DLD1 (cell line): ENCODE results near the gene NT5C1A.

Experiments
- in situ Hi-C: cut with HindIII; loops from 2 replicates; pipeline ENCODE4 v1.10.0; 2017; ENCODE audit warnings: low sequenced_read_pairs

Gene NT5C1A

DNA sequence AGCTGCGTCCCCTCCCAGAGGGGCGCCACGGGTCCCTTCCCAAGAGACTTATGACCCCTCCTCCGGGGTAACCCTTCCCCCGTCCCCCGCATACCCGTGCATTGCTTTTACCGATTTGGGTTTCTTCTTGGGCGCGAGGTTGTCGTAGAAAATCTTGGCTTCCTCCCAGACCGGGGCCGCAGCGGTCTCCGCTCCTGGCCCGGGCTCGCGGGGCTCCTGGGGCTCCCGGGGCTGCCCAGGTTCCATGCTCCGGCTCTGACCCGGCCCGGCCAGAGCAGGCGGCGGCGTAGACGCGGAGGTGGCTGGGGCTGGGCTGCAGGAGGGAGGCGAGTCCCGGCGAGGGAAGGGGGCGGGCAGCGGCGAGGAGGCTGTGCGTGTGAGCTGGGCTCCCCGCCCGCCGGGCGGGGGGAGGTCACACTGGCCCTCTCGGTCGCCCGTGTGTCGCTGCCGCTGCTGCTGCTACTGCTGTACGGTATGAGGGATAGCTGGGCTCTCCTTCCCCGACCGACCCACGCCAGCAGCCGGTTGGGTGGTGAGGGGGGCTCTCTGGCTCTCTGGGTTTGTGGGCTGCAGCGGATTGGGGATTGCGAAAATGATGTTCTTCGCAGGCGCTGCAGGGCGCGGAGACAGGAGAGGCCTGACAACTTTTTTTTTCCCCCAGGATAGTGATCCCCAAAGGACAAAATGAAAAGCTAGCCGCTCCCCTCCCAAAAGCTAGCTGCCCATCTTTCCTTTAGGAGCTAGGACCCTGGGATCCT, at the start of gene NT5C1A:
NT5C1A (minus strand) TSS at position 315 of the 758 bp plus-strand sequence; CDS start at position 246, 69 bp downstream.
- in situ Hi-C loops = no loop called here

DNA sequence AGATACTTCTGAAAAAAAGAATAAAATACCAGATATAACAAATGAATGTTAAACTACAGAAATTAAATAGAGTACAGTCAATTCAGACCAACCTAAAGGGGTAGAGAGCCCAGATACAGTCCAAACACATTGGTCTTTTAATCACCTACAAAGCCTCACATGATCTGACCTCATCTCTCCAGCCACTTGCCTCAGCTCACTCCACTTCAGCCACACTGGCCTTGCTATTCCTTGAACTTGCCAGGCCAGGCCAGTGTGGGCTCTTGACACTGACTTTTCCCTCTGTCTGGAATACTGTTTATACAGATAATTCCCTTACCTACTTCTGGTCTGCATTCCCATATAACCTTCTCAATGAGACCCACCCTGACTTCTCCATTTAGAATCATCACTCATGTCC, 49.8 kb upstream of the NT5C1A start:
- in situ Hi-C loops = no loop called here

DNA sequence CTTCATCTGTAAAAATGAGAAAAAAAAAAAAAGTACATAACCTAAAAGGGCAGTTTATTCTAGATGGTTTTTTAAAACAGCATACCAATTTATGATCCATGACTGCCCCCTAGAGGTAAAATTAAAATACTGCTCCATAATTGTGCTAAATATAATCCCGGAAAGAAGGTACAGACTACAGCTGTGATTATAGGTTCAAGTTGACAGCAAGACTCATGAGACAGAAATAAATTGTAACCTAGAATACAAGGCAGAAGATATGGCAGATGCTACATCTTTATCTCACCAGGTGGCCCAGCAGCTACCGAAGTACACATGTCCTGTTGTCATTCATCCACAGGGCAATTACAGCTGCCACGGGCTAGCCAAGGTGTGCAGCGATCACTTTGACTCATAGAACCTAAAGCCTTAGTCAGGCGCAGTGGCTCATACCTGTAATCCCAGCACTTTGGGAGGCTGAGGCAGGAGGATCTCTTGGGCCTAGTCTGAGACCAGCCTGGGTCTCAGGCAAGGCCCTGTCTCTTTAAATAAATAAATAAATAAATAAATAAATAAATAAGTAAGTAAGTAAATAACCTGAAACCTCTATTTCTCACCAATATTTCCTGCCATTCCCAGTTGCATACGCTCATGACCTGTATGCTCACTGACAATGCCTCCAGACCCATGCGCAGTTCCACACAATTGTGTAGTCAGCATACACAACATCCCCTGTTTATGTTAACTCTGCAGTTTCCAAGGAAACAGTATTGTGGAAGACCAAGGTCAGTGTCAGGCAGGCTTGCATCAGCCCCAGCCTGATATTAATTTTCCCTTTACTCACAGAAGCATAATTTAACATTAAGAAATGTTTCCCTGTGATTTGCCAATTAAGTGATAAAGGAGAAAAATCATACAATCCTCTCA, 48.4 kb upstream of the NT5C1A start:
- in situ Hi-C loops = no loop called here

DNA sequence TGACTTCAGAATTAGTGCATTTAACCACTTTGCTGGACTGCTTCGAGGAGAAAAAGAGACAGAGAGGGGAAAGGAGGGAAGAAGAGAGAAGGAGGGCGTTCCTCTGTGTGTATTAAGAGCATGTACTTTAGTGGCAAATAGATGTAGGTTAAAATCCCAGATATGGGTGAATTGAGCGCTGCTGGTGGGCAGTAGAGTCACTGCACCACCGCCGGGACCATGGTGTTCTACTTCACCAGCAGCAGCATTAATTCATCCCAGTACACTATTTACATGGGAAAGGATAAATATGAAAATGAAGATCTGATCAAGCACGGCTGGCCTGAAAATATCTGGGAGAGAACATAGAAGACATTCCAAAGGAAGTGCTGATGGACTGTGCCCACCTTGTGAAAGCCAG, 45.9 kb upstream of the NT5C1A start:
- in situ Hi-C loops = no loop called here

DNA sequence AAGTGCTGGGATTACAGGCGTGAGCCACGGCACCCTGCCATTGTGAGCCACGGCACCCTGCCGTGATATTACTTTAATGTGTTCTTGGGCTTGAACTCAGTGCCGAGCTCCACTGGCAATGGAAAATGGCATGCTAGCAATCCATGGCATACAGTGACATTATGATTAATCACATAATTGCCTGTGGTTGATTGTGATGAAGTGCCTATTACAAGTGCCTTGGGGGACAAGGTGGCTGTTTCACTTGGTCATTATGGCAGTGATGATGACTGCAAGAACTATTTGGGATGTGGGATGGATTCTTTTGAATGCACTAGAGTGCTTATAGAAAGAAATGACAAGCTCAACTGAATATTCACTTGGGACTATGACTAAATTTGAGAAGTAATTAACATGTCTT, 41.6 kb upstream of the NT5C1A start:
- in situ Hi-C loops = no loop called here

DNA sequence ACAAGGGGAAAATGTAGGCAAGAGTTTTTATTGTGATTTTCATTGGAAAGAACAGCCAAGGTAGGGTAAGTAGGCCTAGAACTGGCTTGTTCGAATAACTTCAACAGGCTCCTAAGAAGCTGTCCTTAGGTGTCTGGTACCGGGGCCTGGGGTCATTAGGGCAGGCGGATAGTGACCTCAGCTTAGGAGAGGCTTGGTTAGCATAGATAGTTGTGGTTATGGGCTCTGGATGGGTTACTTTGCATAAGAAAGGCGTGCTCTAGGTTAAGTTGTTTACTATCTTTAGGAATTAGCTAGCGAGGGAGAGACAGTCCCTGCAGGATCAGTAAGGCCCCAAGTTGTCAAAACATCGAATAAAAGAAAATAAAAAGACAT, 40.0 kb upstream of the NT5C1A start:
- in situ Hi-C loops = no loop called here

DNA sequence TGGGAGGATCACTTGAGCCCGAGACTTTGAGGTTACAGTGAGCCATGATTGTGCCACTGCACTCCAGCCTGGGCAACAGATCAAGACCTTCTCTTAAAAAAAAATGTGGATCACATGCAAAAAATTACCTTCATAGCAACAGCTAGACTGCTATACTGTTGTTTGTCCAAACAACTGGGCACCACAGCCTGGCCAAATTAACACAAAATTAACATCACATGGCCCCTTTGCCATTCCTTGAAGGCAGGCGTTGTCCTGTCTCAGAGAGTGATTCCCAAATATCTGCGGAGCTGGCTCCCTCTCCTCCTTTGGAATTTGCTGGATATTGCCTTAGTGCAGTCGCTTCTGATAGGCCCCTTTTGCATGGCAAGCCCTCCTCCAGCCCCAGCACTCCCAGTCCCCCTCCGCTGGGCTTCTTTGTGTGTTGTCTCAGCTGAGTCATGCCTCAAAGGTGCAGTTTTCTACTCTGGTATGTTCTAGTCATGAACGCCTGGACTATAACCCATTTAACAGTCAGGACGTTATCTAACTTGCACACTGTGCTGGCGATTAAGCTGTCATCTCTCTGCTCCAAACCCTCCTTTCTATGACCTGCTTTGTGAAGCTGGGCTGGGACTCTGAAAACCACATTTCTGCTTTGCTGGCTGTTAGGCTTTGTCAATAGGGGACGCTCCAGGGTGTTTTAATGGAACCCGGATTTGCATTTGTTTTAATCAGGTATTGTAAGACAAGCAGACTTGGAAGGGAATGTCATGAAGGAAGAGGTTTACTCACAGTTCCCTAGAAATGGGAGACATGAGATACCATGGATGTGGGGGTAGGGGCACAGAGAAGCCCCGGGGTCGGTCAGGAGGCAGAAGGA, 39.4 kb upstream of the NT5C1A start:
- in situ Hi-C loops = no loop called here

DNA sequence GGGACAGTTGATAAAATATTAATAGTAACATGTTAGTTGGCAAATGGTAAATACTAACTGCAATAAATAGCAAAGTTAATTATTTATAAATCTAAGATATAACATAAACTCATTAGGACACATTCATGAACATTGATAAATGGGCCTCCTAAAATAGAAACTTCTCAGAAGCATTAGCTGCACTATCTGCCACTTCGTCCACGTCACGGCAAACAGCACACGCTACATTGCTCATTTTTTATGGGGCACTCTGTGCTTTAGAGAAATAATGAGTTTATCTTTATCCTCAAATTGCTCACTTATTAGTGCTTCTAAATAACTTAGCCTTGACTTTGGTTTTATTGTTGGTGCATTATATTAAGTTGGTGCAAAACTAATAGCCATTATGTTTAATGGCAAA, 35.6 kb upstream of the NT5C1A start:
- in situ Hi-C loops = no loop called here

DNA sequence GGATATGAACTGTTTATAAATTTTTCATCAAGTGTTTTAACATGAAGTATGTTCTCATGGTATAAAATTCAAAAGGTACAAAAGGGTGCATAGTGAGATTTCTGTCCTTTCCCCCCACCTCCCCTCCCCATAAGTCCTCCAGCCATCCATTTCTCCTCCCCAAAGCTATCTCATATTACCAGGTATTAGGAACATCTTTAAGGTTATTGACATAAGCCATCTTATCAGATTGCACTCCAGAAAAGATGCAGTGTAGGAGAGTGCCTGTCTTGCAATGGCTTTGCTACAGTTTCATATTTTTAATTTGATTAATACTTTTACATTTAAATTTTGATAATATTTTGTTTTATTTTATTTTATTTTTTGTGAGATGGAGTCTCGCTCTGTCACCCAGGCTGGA, 32.9 kb upstream of the NT5C1A start:
- in situ Hi-C loops = no loop called here

DNA sequence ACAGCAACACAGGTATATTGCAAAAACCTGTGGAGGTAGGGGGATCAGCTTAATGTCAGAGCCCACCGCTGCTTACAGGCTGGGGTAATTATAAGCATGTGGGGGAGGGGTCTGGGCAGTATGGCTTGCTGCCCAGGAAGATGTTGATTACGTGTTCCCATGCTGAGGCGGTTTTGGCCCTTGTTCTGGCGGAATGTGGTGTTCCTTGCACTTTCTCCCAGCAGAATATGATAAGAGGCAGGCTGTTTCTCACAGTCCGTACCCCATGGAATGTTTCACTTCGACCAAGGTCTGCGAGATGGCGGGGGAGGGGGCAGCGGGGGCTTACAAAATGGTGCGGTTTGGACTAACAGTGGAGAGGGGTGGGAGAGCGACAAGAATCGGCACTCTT, 29.1 kb upstream of the NT5C1A start:
- in situ Hi-C loops = no loop called here

DNA sequence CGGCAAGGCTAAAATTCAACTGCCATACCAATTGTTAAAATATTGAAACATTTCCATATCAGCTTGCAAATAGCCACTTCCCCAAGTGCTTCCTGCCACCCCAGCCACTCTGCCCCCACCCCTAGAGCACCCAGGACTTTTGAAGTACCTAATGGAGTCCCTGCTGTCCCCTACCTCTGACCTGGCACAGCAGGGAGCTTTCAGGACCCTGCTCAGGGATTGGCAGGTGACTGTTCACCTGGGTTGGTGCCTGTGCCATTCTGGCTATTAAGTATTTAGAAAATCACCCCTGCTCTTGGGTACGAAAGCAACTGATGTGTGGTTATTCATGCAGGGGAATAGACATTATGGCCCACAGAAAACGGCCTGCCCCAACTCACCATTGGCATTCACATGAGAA, 28.4 kb upstream of the NT5C1A start:
- in situ Hi-C loops = no loop called here

DNA sequence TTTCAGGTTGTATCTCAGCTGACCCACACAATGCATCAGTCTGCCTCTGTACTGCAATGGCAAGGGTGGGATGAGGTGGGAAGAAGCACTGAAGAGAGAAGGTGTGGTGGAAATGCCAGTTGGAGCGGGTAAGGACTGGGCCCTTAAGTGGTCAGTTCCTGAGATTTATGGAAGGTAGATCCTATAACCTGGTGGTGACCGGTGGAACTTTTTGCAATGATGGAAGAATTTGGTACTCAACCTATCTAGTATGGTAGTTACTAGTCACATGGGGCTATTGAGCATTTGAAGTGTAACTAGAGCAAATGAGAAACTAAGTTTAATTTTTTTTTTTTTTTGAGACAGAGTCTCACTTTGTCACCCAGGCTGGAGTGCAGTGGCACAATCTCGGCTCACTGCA, 27.5 kb upstream of the NT5C1A start:
- in situ Hi-C loops = no loop called here

DNA sequence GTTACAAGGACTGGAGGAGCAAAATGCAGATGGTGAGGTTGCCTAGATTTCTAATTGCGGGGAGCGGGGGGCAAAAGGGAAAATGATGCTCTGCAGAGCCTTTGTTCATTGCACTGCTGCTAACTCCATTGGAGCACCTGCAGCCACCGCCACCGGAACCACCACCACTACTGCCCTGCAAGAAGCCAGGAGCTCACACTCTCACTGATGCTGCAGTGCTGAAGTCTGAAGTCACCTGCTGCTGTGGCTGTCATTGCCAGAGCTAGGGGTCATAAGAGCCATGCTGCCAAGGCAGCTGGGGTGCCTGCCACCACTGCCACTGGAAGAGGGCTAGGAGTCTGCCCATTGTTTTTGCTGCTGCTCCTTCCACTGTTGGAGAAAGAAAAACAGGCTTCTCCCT, 26.7 kb upstream of the NT5C1A start:
- in situ Hi-C loops = no loop called here

DNA sequence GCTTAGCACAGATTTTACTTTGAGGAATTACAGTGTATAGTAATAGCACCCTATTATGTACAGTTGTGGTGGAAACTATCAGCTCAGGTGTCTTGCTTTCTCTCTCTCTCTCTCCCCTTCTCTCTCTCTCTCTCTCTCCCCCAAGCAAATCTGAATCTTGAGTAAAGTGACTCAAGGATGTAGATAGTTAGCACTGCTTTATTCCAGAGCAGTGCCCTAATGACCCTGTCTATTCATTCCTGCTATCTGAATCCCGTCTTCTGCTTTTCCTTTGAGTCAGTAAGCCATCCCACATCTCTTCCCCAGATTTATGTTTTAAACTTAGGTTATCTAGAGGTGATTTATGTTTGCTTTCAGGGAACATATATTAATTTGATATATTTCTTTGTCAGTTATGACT, 24.5 kb upstream of the NT5C1A start:
- in situ Hi-C loops = no loop called here

DNA sequence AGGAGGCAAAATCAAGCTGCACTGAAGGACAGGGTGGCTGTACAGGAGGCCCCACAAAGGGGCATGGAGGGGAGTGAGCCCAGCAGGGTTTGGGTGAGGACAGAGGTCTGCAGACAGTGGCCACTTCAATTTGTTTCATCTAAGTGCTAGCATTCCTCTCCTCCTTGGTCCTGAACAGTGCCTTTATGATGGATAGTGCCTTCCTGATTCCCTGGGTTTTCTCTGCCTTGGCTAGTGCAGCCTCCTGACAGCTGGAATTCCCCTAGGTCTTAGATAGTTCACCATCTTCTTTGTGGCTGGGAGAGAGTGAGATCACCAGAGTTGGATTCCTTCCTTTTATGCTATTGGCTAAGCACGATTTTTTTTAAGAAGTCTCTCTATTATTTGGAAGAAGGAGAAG, 23.1 kb upstream of the NT5C1A start:
- in situ Hi-C loops = no loop called here

DNA sequence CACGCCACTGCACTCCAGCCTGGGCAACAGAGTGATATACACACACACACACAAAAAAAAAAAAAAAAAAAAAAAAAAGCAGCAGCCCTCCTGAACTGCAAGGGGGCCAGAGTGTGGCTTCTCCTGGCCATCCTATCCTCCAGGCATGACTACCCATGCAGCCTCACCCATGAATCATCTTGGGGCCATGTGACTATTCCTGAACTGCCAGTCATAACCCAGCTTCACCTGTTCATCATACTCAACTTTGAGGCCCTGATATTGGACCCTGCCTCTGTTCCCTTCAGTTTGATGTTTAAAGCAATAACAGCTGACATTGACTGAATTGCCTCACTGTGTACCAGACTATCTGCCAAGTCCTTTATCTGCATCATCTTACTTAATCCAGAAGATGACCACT, 22.1 kb upstream of the NT5C1A start:
- in situ Hi-C loops = no loop called here

DNA sequence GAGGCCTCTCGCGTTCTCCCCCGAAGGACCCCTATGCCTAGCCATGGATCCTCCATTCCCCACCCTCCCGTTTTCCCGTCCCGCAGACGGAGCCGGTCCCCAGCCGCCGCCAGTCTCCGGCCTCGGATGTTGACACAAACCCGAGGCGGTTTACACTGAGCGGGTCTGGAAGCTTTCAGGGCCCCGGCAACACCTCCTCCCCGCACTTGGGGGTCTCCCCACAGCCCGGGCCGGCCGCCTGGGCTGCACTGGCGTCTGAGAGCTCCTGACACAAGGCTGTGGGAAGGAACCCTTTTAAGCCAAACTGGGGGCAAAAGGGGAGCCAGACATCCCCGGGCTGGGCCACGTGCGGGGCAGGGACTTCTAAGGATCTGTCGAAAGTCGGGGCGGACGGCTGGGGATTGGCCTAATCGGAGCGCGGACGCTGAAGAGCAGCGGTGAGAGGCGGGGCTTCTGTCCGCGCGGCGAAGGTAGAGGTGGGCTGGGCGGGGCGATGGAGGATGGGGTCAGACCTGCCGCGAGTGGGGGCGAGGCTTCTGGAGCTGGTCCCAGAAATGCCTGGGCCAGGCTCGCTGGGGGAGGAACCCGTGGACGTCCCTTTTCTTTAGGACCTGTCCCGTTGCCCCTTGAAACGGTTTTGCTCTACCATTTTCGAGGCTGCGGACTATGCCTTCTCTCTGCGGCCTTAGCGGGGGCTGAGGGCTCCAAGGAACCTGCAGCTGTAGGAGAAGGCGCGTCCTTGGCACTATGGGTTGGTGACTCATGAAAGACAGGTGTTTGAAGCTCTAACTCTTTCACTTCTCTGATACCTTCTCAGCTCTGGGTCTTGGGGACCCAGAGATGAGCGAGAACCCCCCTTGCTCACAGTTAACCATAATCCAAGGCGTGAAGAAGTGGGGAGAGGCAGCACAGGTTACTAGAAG, 20.5 kb upstream of the NT5C1A start:
- in situ Hi-C loops = no loop called here

DNA sequence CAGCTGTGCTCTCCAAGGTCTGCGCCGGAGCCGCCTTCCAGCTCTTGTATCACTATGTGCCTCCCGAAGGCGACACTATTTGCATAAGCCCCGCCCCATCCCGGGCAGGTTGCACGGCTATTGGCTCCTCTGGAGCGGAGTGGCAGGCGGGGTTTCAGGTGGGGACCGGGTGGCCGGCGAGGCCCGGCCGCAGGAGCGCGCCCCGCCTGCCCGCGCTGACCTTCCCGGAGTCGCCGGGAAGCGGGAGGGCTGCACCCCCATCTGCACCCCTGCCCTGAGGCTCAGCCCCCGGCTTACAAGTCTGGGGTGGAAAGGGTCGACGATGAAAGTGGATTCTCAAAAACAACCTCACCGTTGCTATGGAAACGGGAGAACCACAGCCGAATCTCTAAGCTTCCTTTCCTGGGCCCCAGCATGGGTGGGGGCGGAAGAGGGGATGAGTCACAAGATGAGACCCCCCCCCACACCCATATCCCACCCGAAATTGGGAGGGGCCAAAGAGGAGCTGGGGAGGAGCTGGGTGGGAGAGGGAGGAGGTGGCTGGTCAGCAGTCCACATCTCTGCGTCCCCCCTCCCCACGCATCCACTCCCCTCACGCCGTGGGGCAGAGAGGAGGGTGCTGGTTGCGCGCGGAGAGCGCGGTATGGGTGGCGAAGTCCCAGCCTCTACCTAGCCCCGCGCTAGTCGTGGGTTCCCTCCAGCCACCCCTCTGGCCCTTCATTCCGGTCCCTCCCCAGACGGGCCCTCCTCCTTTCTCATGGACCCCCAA, 19.7 kb upstream of the NT5C1A start, which contains the start of gene HPCAL4:
HPCAL4 (minus strand) TSS at position 51 of the 769 bp plus-strand sequence. CDS start 6,830 bp downstream, outside the sequence.
- in situ Hi-C loops = no loop called here

DNA sequence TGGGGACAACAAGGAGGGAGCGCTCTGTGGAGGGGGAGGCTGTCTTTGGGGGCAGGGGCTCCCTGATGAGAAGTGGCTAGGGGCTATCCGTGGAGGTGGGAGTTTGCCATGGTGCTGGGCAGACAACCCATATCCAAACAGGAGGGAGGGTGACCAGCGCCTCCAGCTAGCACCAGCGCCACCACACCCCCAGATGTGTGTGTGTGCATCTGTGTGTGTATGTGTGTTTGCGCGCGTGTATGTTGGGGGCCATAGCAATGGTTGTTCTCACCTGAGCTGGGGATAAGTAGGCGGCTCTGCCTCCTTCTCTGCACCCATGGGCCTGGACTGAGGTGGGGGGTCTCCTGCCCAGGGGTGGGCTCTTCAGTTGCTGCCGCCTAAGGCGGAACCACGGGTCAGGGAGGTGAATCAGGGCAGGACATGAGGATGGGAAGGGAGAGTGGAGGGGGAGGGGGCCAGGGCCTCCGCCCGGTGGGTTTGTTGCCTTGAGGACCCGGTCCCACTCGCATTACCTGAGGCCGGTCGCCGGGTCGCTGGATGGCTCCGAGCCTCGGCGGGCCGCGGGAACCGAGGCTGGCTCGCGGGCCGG, 19.0 kb upstream of the NT5C1A start:
- in situ Hi-C loops = no loop called here
